Thoracic aorta (tissue), 2 donors: ENCODE data around the gene ADAMTS5. TPM values are rescaled to one million over a fixed set of nuclear protein-coding genes. Genes with fewer than 3 reads are reported as not detected.

Source experiments
- ATAC-seq: fragments of 150-250 bp; one replicate; pipeline ENCODE4 v1.8.0; 2017; ENCODE audit warnings: low read depth; ENCODE audit not compliant: insufficient number of reproducible peaks, low FRiP score
- DNase-seq: peaks from one replicate; pipeline ENCODE4 v3.0.0-alpha.2; 2020; ENCODE audit warnings: low spot score
- H3K27ac ChIP-seq, 2 donors: fragments of 200-600 bp; sonication (generic); 1 replicate in 1 of 2; 2 replicates in 1 of 2; pipeline ENCODE4 v1.5.1; 2016; ENCODE audit warnings: mild to moderate bottlenecking in 2 of 2, moderate library complexity in 2 of 2
- H3K27me3 ChIP-seq: fragments of 200-600 bp; sonication (generic); replicated peaks from 2 replicates; pipeline ENCODE4 v1.6.0; 2016; ENCODE audit warnings: mild to moderate bottlenecking; ENCODE audit not compliant: insufficient read depth
- H3K36me3 ChIP-seq: fragments of 200-600 bp; sonication (generic); one replicate; pipeline ENCODE4 v1.5.1; 2016
- H3K4me1 ChIP-seq, 2 donors: fragments of 200-600 bp; sonication (generic); 1 replicate in 1 of 2; 2 replicates in 1 of 2; pipeline versions ENCODE4 v1.5.1 to v1.6.0; 2016; ENCODE audit warnings: low read depth in 2 of 2, mild to moderate bottlenecking in 1 of 2; ENCODE audit not compliant: control insufficient read depth in 1 of 2
- H3K4me3 ChIP-seq: fragments of 200-600 bp; sonication (generic); 2 replicates; pipeline ENCODE4 v1.5.1; 2016; ENCODE audit warnings: mild to moderate bottlenecking
- H3K9me3 ChIP-seq: fragments of 200-600 bp; sonication (generic); 2 replicates; pipeline ENCODE4 v1.5.1; 2016
- CTCF ChIP-seq: fragments of 200-600 bp; sonication (generic); IDR thresholded peaks from one replicate; pipeline ENCODE4 v1.5.1; 2019; ENCODE audit warnings: antibody characterized with exemption
- total RNA-seq, 2 donors: library from RNA; depleted of rRNA; stranded (reverse); fragments of >200 nt; gene quantifications; one replicate each; pipeline versions ENCODE4 v1.1.0 to v1.2.3, GENCODE V29; 2016

ADAMTS5 gene
- total RNA-seq, 2 donors from 2014 or later = 5.8 TPM

DNA sequence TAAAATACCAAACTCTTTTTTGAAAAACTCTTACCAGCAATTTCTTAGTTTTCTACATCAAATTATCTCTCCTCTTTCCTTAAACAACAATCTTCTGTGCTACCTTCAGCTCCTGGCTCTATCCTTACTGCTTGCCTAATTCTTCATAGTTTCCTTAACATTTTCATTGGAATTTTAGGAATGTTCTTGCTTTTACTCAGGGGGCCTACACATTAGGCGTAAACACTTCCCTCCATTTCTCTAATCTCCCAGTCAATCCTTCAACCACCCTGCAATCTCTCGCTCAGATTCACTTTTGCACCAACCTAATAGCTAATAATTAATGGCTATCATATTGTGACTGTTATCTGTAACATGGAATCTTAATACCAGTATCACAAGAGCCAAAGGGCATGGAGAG is 50.1 kb downstream of the ADAMTS5 start:
- ATAC-seq = no peak
- Histone ChIP-seq H3K4me3 (no peak overlapping the region), H3K4me1 (no peaks in the 10 kb centered on the region), H3K9me3 (no peaks in the 10 kb centered on the region), H3K27me3 (no peaks in the 10 kb centered on the region), H3K27ac (no peak overlapping the region), H3K36me3 (no peaks in the 10 kb centered on the region)
- no peak for TF ChIP-seq CTCF
- no peak for DNase-seq

DNA sequence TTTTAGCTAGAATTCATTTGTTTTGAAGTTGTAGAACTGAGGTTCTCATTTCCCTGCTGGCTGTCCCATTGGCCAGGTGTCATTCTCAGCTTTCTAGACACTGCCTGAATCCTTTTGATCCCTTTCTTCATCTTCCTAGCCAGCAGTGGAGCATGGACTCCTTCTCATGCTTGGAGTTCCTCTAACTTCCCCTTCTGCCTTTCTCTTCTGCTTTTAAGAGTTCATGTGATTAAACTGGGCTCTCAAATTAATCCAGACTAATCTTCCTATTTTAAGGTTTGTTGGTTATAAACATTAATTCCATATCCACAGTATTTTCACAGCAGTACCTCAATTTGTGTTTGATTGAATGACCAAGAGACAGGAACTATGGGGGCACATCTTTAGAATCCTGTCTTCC is 52.3 kb downstream of the ADAMTS5 start:
- no peaks in the 10 kb centered on the region for H3K9me3 ChIP-seq
- H3K27ac ChIP-seq = no peak overlapping the region
- H3K27me3 ChIP-seq = no peaks in the 10 kb centered on the region
- ATAC-seq (no peak), DNase-seq (no peak)
- H3K4me3 ChIP-seq = no peak overlapping the region
- no peak for TF ChIP-seq CTCF
- no peaks in the 10 kb centered on the region for H3K36me3 ChIP-seq
- H3K4me1 ChIP-seq = no peaks in the 10 kb centered on the region

- no peak overlapping the region for H3K27ac ChIP-seq
- no peak overlapping the region for H3K4me3 ChIP-seq
- no peak for DNase-seq
- no peaks in the 10 kb centered on the region for H3K36me3 ChIP-seq
- no peaks in the 10 kb centered on the region for H3K9me3 ChIP-seq
- H3K27me3 ChIP-seq = no peaks in the 10 kb centered on the region
- ATAC-seq = no peak
- TF ChIP-seq CTCF = no peak
- H3K4me1 ChIP-seq = no peaks in the 10 kb centered on the region
Measured at GRCh38 chr21:26912466-26912865, 54.4 kb downstream of the ADAMTS5 start.

DNA sequence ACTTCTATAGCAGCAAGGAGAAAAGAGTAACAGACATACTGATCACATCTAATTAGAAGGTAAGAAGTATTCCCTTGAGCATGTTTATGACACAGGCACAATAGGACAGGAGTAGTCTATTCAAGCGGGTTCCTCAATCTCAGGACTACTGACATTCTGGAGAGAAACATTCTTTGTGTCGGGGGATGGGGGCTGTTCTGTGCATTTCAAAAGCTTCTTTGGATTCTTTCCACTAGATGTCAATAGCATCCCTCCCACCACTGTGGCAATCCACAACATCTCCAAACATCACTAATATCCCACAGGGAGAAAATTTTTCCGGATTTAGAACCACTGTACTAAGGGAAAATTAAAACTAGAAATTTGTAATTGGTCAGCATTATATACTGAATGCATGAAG is 56.9 kb downstream of the ADAMTS5 start:
- H3K27me3 ChIP-seq = no peaks in the 10 kb centered on the region
- no peak overlapping the region for H3K4me3 ChIP-seq
- no peak for DNase-seq
- no peak for ATAC-seq
- no peaks in the 10 kb centered on the region for H3K36me3 ChIP-seq
- no peaks in the 10 kb centered on the region for H3K9me3 ChIP-seq
- no peak for TF ChIP-seq CTCF
- no peak overlapping the region for H3K27ac ChIP-seq
- no peaks in the 10 kb centered on the region for H3K4me1 ChIP-seq

- Histone ChIP-seq H3K4me1 (no peaks in the 10 kb centered on the region), H3K4me3 (no peak overlapping the region), H3K36me3 (no peaks in the 10 kb centered on the region), H3K27ac (no peak overlapping the region), H3K27me3 (no peaks in the 10 kb centered on the region), H3K9me3 (no peaks in the 10 kb centered on the region)
- ATAC-seq (no peak), DNase-seq (no peak)
- TF ChIP-seq CTCF = no peak
Measured at GRCh38 chr21:26900980-26901379, 65.9 kb downstream of the ADAMTS5 start.
